Hematopoietic multipotent progenitor cell (in vitro differentiated cells): Measurements from ENCODE around the gene SLC37A1. TPM values are rescaled to one million over a fixed set of nuclear protein-coding genes. Genes with fewer than 3 reads are reported as not detected.

Source experiments
- DNase-seq, 3 donors: peaks; one replicate each; pipeline ENCODE4 v3.0.0-alpha.2; 2011 to 2015; ENCODE audit warnings: low read depth in 2 of 3, low spot score in 2 of 3
- total RNA-seq: library from RNA; depleted of rRNA; stranded (reverse); fragments of >200 nt; gene quantifications from one replicate; pipeline ENCODE4 v1.2.3, GENCODE V29; 2012

The SLC37A1 gene
- total RNA-seq, 1 donor = 50.9 TPM

GRCh38 chr21:42585881-42586280, 72.2 kb downstream of the SLC37A1 start:
- DNase-seq = no peak

- DNase-seq = no peak
These were observed 72.8 kb downstream of the SLC37A1 start for GRCh38 chr21:42586406-42586805.

GRCh38 chr21:42587036-42587435, 73.4 kb downstream of the SLC37A1 start:
- DNase-seq = no peak

- DNase-seq = peak in 2 of 3 donors; percentile 31 to 63
These were observed 76.9 kb downstream of the SLC37A1 start for GRCh38 chr21:42590431-42591131.

- no peak for DNase-seq
These were observed 77.7 kb downstream of the SLC37A1 start for GRCh38 chr21:42591170-42591869.

GRCh38 chr21:42592156-42592820, 78.6 kb downstream of the SLC37A1 start:
- no peak for DNase-seq

GRCh38 chr21:42593007-42593814, 79.6 kb downstream of the SLC37A1 start:
- peak; percentile 42 to 64 (median 48) for DNase-seq

- DNase-seq = no peak
These were observed 81.1 kb downstream of the SLC37A1 start for GRCh38 chr21:42594616-42595282.

- DNase-seq = no peak
These were observed 81.9 kb downstream of the SLC37A1 start for GRCh38 chr21:42595283-42596187.

- no peak for DNase-seq
These were observed 83.0 kb downstream of the SLC37A1 start for GRCh38 chr21:42596657-42597056.

- no peak for DNase-seq
These were observed 84.0 kb downstream of the SLC37A1 start for GRCh38 chr21:42597487-42598158.

GRCh38 chr21:42598159-42598735, 84.6 kb downstream of the SLC37A1 start:
- DNase-seq = no peak

- no peak for DNase-seq
These were observed 85.8 kb downstream of the SLC37A1 start for GRCh38 chr21:42599486-42599885.

- DNase-seq = no peak
These were observed 86.3 kb downstream of the SLC37A1 start for GRCh38 chr21:42599962-42600361.

GRCh38 chr21:42601656-42602055, 88.0 kb downstream of the SLC37A1 start:
- DNase-seq = no peak

GRCh38 chr21:42607102-42607501, 93.5 kb downstream of the SLC37A1 start:
- DNase-seq = no peak

GRCh38 chr21:42607525-42608102, 94.0 kb downstream of the SLC37A1 start:
- no peak for DNase-seq

GRCh38 chr21:42608446-42608845, 94.8 kb downstream of the SLC37A1 start:
- DNase-seq = no peak
